Right lobe of liver (tissue), 6 donors: Measurements from ENCODE around the gene STK32B. TPM values are rescaled to one million over a fixed set of nuclear protein-coding genes. Genes with fewer than 3 reads are reported as not detected.

Source experiments
- ATAC-seq, 4 donors: fragments of 200-7000 bp; cut with Tn5 transposase; one replicate each; pipeline ENCODE4 v1.9.1; 2020; ENCODE audit warnings: mild to moderate bottlenecking in 4 of 4, moderate library complexity in 4 of 4
- DNase-seq, 3 donors: peaks; one replicate each; pipeline ENCODE4 v3.0.0-alpha.2; 2020
- H3K27ac ChIP-seq, 3 donors: fragments of 200-600 bp; one replicate each; pipeline ENCODE4 v1.8.0; 2022
- H3K27me3 ChIP-seq, 2 donors: fragments of 200-600 bp; one replicate each; pipeline ENCODE4 v1.8.0; 2022
- H3K36me3 ChIP-seq, 4 donors: fragments of 200-600 bp; sonication (generic) in 1 of 4; one replicate each; pipeline versions ENCODE4 v1.5.1 to v1.8.0; 2017 to 2022; ENCODE audit warnings: control low read depth in 1 of 4
- H3K4me1 ChIP-seq, 4 donors: fragments of 200-600 bp; sonication (generic) in 1 of 4; one replicate each; pipeline versions ENCODE4 v1.5.1 to v1.8.0; 2017 to 2022; ENCODE audit warnings: control low read depth in 1 of 4
- H3K4me3 ChIP-seq, 3 donors: fragments of 200-600 bp; one replicate each; pipeline ENCODE4 v1.8.0; 2022
- H3K9me3 ChIP-seq, 4 donors: fragments of 200-600 bp; sonication (generic) in 1 of 4; one replicate each; pipeline versions ENCODE4 v1.5.1 to v1.8.0; 2017 to 2022; ENCODE audit warnings: control low read depth in 1 of 4
- POLR2A ChIP-seq: fragments of 450-650 bp; IDR thresholded peaks from one replicate; pipeline ENCODE4 v1.6.1; 2017; ENCODE audit warnings: antibody characterized with exemption, mild to moderate bottlenecking
- WGBS: methylation state at CpG from one replicate; pipeline ENCODE4 v1.1.6; 2018; ENCODE audit warnings: low coverage, low lambda C conversion rate; ENCODE audit not compliant: insufficient coverage; ENCODE audit errors: missing lambda C conversion rate; 5-methylcytosine and 5-hydroxymethylcytosine counted together
- intact Hi-C, 2 donors: fragments of 100-400 bp; cut with DNase I; formaldehyde crosslinking; loops; one replicate each; pipeline versions ENCODE4 v1.11.2 to v1.14.1; 2022
- small RNA-seq, 2 experiments: library from RNA; depleted of rRNA; stranded (forward); fragments of <200 nt; gene quantifications; one replicate each; pipeline ENCODE3, GENCODE V24; 2016
- total RNA-seq, 6 experiments: library from RNA; depleted of rRNA in 2 of 6; stranded (reverse); fragments of >200 nt in 2 of 6; fragmentation: NEBNext Ultra II Directional in 3 of 6; extraction: Animal tissue kit (Norgen Biotek cat#: 25700) in 3 of 6; gene quantifications; one replicate each; pipeline versions ENCODE4 v1.1.0 to v1.2.4, GENCODE V29; 2016 to 2023
- TF ChIP-seq, protein P1 (sequence below), 4 donors: fragments of 200-600 bp in 3 of 4; fragments of 450-650 bp in 1 of 4; IDR thresholded peaks; one replicate each; pipeline versions ENCODE4 v1.5.1 to v1.8.0; 2016 to 2022; ENCODE audit warnings: antibody characterized with exemption in 4 of 4, mild to moderate bottlenecking in 2 of 4
- donor health status: DM: no; HTN: yes; CAD: no.
- donor health status: DM: no; HTN: no; CAD: no.
- donor health status: DM: no; HTN: no; CAD: no.
- donor health status: DM: no; HTN: yes; CAD: no.
- donor health status: DM: no; HTN: yes; CAD: no.

Gene STK32B
- total RNA-seq, 6 experiments from 2014 or later: 0.05 to 0.07 TPM; not detected in 4

GRCh38 chr4:5547651-5548249 is 496.5 kb downstream of the STK32B start:
- no peak overlapping the region for H3K27ac ChIP-seq
- no peaks in the 10 kb centered on the region for H3K27me3 ChIP-seq
- H3K4me1 ChIP-seq: no peaks in the 10 kb centered on the region
- DNase-seq (no peak), ATAC-seq (no peak)
- no peaks in the 10 kb centered on the region for H3K9me3 ChIP-seq
- H3K36me3 ChIP-seq: no peaks in the 10 kb centered on the region
- TF ChIP-seq, protein P1, sequence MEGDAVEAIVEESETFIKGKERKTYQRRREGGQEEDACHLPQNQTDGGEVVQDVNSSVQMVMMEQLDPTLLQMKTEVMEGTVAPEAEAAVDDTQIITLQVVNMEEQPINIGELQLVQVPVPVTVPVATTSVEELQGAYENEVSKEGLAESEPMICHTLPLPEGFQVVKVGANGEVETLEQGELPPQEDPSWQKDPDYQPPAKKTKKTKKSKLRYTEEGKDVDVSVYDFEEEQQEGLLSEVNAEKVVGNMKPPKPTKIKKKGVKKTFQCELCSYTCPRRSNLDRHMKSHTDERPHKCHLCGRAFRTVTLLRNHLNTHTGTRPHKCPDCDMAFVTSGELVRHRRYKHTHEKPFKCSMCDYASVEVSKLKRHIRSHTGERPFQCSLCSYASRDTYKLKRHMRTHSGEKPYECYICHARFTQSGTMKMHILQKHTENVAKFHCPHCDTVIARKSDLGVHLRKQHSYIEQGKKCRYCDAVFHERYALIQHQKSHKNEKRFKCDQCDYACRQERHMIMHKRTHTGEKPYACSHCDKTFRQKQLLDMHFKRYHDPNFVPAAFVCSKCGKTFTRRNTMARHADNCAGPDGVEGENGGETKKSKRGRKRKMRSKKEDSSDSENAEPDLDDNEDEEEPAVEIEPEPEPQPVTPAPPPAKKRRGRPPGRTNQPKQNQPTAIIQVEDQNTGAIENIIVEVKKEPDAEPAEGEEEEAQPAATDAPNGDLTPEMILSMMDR (IDR thresholded peaks at IDR 0.05): no peak
- TF ChIP-seq POLR2A: no peak
- intact Hi-C loops: no loop called here
- 80% methylated on average over 3 of the region's 12 CpGs for WGBS
- H3K4me3 ChIP-seq: no peak overlapping the region

Small RNA genes within 50 kb of the gene (small RNA-seq; reads per million reads assigned to genes)
- gene RF00019: 0 reads per million in 2 experiments

Other genes with a start within 250 kb of the STK32B start
- under 1 TPM; 0.15 to 0.62 (median 0.31) TPM for gene MSX1, start 191.8 kb upstream of the STK32B start, total RNA-seq
- under 1 TPM in 1 of 6 experiments, not detected in 5; 0.20 TPM for gene CYTL1, start 32.0 kb upstream of the STK32B start, total RNA-seq